B cell (primary cell): ENCODE results near the gene FZD1.

ENCODE experiments used
- CTCF ChIP-seq: fragments of 200-600 bp; IDR thresholded peaks from one replicate; pipeline ENCODE4 v1.8.0; 2022; ENCODE audit warnings: antibody characterized with exemption, mild to moderate bottlenecking
- EZH2 ChIP-seq: IDR thresholded peaks from 2 replicates; pipeline ENCODE4 v1.6.1; 2012; ENCODE audit warnings: borderline replicate concordance, low read depth, mild to moderate bottlenecking, moderate library complexity, low read length; ENCODE audit not compliant: insufficient read depth, poor library complexity, severe bottlenecking

- no peak for TF ChIP-seq CTCF
- no peak for TF ChIP-seq EZH2
Observed at GRCh38 chr7:91266689-91267090, 2.5 kb downstream of the FZD1 start.
